Keratinocyte (primary cell): ENCODE results near the gene STK11IP.

Experiments
- EZH2 ChIP-seq: IDR thresholded peaks from one replicate; pipeline ENCODE4 v1.6.1; 2012; ENCODE audit warnings: inconsistent platforms, mild to moderate bottlenecking, low read length, moderate library complexity
- TF ChIP-seq, protein P1 (sequence below), 3 experiments: IDR thresholded peaks in 1 of 3; conservative IDR thresholded peaks in 1 of 3; optimal IDR thresholded peaks in 1 of 3; 2 replicates in 2 of 3; 3 replicates in 1 of 3; pipeline versions ENCODE3 to v1.5.1; 2011; ENCODE audit warnings: low read length in 3 of 3, mild to moderate bottlenecking in 3 of 3, moderate library complexity in 2 of 3, control low read depth in 1 of 3, inconsistent platforms in 1 of 3; ENCODE audit not compliant: insufficient read depth in 2 of 3; ENCODE audit errors: extremely low read depth in 1 of 3

DNA sequence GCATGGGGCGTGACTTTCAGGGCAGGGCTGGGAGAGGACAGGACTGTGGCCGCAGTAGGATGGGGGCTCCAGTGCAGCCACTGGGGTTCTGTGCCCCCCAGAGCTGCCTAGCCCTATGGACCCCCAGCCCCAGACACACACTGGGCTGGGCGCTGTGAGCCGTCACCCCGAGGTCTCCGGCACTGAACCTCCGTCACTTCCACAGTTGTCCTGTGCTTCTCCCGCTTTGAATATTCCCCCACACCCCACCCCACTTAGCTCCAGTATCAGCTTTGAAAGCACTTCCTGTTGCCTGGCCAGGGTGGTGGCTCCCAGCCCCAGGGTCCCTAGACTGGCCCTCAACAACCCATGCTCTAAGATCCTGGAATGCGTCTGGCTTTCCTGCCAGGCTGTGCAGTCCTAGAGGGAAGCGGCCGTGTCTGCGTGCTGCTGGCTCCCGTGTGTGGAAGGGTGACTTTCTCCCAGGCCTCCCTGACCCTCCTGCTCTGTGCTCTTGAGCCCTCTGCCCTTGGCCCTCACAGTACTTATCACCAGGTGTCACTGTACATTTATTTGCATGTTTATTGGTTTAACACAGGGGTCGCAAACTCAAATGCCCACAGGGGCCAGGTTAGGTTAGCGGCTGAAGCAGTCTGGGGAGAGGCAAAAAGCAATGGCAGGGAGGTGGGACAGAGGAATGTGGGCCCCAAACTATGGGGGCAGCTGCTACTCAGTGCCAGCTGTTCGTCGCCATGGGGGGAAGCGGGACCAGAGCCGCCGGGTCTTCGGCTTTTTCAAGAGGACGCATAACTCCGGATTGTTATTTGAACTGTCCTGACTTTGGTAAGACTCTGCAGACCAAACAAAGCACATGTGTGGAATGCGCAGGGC lies 36.2 kb upstream of the STK11IP start:
- no peak for TF ChIP-seq EZH2
- TF ChIP-seq, protein P1, sequence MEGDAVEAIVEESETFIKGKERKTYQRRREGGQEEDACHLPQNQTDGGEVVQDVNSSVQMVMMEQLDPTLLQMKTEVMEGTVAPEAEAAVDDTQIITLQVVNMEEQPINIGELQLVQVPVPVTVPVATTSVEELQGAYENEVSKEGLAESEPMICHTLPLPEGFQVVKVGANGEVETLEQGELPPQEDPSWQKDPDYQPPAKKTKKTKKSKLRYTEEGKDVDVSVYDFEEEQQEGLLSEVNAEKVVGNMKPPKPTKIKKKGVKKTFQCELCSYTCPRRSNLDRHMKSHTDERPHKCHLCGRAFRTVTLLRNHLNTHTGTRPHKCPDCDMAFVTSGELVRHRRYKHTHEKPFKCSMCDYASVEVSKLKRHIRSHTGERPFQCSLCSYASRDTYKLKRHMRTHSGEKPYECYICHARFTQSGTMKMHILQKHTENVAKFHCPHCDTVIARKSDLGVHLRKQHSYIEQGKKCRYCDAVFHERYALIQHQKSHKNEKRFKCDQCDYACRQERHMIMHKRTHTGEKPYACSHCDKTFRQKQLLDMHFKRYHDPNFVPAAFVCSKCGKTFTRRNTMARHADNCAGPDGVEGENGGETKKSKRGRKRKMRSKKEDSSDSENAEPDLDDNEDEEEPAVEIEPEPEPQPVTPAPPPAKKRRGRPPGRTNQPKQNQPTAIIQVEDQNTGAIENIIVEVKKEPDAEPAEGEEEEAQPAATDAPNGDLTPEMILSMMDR (optimal IDR thresholded peaks at IDR 0.05 in 1 of 3, IDR thresholded peaks at IDR 0.05 in 1 of 3, conservative IDR thresholded peaks at IDR 0.05 in 1 of 3; ENCODE audit: extremely low read depth in 1 of 3, insufficient read depth in 2 of 3, low read length in 3 of 3), result no peak
